ENCODE data around the gene AKAIN1.

- TF ChIP-seq TAF1 (IDR thresholded peaks at IDR 0.05; ENCODE audit: borderline replicate concordance, insufficient read depth, low read length) (no peak), REST (IDR thresholded peaks at IDR 0.05; ENCODE audit: insufficient read depth in 1 of 2, low read depth in 2 of 2, low read length in 2 of 2) (no peak), FOXP2 (optimal IDR thresholded peaks at IDR 0.05; ENCODE audit: borderline replicate concordance, extremely low read depth, extremely low read length, insufficient read depth) (no peak), POLR2AphosphoS5 (IDR thresholded peaks at IDR 0.05; ENCODE audit: low read depth, low read length) (no peak)
These were observed 99.8 kb downstream of the AKAIN1 start for GRCh38 chr18:5097116-5097703.
